ENCODE measurements around the gene THSD4. TPM values are rescaled to one million over a fixed set of nuclear protein-coding genes. Genes with fewer than 3 reads are reported as not detected.

Gene THSD4
- polyA plus RNA-seq, 2 of the 4 experiments (the other 2 are of a cell fraction), result 15.8 to 40.7 TPM

GRCh38 chr15:71677352-71677751 lies 562.1 kb downstream of the THSD4 start:
- FAIRE-seq (no peak), DNase-seq (ENCODE audit: low read depth in 1 of 2, low spot score in 1 of 2) (no peak), ATAC-seq (no peak)
- ChIA-PET POLR2A (no interaction called here), CTCF (interaction anchor here (0.8 to 1.8 kb wide), 5 partner anchors 10 to 102 kb away, joined by 4 to 6 read pairs (median 5); no protein-coding TSS in a partner anchor)
- no peak overlapping the region for H3K4me3 ChIP-seq
- TF ChIP-seq HMGXB4 (CRISPR knock-in tag; IDR thresholded peaks at IDR 0.05; ENCODE audit: borderline replicate concordance) (no peak), ZSCAN20 (CRISPR knock-in tag; IDR thresholded peaks at IDR 0.05) (no peak), CBX8 (IDR thresholded peaks at IDR 0.05) (no peak), HOXA7 (CRISPR knock-in tag; IDR thresholded peaks at IDR 0.05) (no peak), HDAC2 (IDR thresholded peaks at IDR 0.05) (no peak), CHD2 (IDR thresholded peaks at IDR 0.05; ENCODE audit: low read length, partially characterized antibody) (no peak)
- TF ChIP-seq, protein P1, sequence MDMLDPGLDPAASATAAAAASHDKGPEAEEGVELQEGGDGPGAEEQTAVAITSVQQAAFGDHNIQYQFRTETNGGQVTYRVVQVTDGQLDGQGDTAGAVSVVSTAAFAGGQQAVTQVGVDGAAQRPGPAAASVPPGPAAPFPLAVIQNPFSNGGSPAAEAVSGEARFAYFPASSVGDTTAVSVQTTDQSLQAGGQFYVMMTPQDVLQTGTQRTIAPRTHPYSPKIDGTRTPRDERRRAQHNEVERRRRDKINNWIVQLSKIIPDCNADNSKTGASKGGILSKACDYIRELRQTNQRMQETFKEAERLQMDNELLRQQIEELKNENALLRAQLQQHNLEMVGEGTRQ (IDR thresholded peaks at IDR 0.05), result no peak
- TF ChIP-seq, protein P2, sequence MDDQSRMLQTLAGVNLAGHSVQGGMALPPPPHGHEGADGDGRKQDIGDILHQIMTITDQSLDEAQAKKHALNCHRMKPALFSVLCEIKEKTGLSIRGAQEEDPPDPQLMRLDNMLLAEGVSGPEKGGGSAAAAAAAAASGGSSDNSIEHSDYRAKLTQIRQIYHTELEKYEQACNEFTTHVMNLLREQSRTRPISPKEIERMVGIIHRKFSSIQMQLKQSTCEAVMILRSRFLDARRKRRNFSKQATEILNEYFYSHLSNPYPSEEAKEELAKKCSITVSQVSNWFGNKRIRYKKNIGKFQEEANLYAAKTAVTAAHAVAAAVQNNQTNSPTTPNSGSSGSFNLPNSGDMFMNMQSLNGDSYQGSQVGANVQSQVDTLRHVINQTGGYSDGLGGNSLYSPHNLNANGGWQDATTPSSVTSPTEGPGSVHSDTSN (IDR thresholded peaks at IDR 0.05), result no peak
- H3K9me3 ChIP-seq, result no peaks in the 10 kb centered on the region
- H3K27ac ChIP-seq, result no peak overlapping the region
- H3K4me1 ChIP-seq, result peaks cover 39% of the 10 kb centered on the region
- peak overlapping the region; percentile 4 for H3K4me2 ChIP-seq
- WGBS (ENCODE audit: missing lambda C conversion rate), result 90% methylated on average over 2 of the region's 2 CpGs

GRCh38 chr15:71677766-71678165 lies 562.5 kb downstream of the THSD4 start:
- DNase-seq (ENCODE audit: low read depth in 1 of 2, low spot score in 1 of 2) (no peak), ATAC-seq (no peak), FAIRE-seq (no peak)
- peaks cover 39% of the 10 kb centered on the region for H3K4me1 ChIP-seq
- ChIA-PET POLR2A (no interaction called here), CTCF (interaction anchor here (0.8 to 1.8 kb wide), 5 partner anchors 10 to 103 kb away, joined by 4 to 6 read pairs (median 5); no protein-coding TSS in a partner anchor)
- WGBS (ENCODE audit: missing lambda C conversion rate), result 94% methylated on average over 5 of the region's 5 CpGs
- TF ChIP-seq CTCF (IDR thresholded peaks at IDR 0.05) (no peak), BHLHE40 (IDR thresholded peaks at IDR 0.05; ENCODE audit: low read depth, low read length) (no peak), NFE2L2 (conservative IDR thresholded peaks at IDR 0.05; ENCODE audit: low read length) (no peak), HOXB5 (CRISPR knock-in tag; IDR thresholded peaks at IDR 0.05) (no peak), FOSB (CRISPR knock-in tag; IDR thresholded peaks at IDR 0.05) (no peak), CEBPB (IDR thresholded peaks at IDR 0.05) (no peak), HDAC2 (IDR thresholded peaks at IDR 0.05) (no peak), POLR2AphosphoS2 (conservative IDR thresholded peaks at IDR 0.05; ENCODE audit: low read length) (no peak), SREBF2 (IDR thresholded peaks at IDR 0.05) (no peak), SMC3 (IDR thresholded peaks at IDR 0.05) (no peak), E2F6 (IDR thresholded peaks at IDR 0.05; ENCODE audit: borderline replicate concordance, low read depth) (no peak), EHF (CRISPR knock-in tag; IDR thresholded peaks at IDR 0.05) (no peak), RNF2 (IDR thresholded peaks at IDR 0.05; ENCODE audit: borderline replicate concordance, low read depth) (no peak), ZNF302 (CRISPR knock-in tag; IDR thresholded peaks at IDR 0.05) (no peak), HES2 (IDR thresholded peaks at IDR 0.05) (no peak), RFX5 (IDR thresholded peaks at IDR 0.05) (no peak)
- TF ChIP-seq, protein P2 (IDR thresholded peaks at IDR 0.05), result no peak
- TF ChIP-seq, protein P1 (IDR thresholded peaks at IDR 0.05), result no peak
- TF ChIP-seq, protein P3, sequence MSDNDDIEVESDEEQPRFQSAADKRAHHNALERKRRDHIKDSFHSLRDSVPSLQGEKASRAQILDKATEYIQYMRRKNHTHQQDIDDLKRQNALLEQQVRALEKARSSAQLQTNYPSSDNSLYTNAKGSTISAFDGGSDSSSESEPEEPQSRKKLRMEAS (IDR thresholded peaks at IDR 0.05), result no peak
- no peak overlapping the region for H3K27ac ChIP-seq
- no peak overlapping the region for H3K4me3 ChIP-seq
- no peak overlapping the region; the same call in 2 of the 3 replicates for H3K4me2 ChIP-seq
- H3K9me3 ChIP-seq, result no peaks in the 10 kb centered on the region

All from A549 (cell line).